Activated CD4-positive, alpha-beta T cell treated with anti-CD3 and anti-CD28 coated beads for 1 hour (primary cell): ENCODE results near the gene ZER1.

Experiments used
- DNase-seq: peaks from one replicate; pipeline ENCODE4 v3.0.0-alpha.2; 2020

Gene ZER1

GRCh38 chr9:128689293-128689774, 82.4 kb downstream of the ZER1 start:
- DNase-seq = no peak

- DNase-seq = peak; percentile 87
These were observed 83.0 kb downstream of the ZER1 start, which contains the start of gene SET for GRCh38 chr9:128688501-128689292. TSS of gene SET (plus strand) at chr9:128689222. CDS start at chr9:128689583, 361 bp downstream.

GRCh38 chr9:128687453-128687852, 84.3 kb downstream of the ZER1 start:
- DNase-seq = no peak

GRCh38 chr9:128685636-128686489, 85.9 kb downstream of the ZER1 start:
- DNase-seq = no peak

GRCh38 chr9:128684325-128685199, 87.2 kb downstream of the ZER1 start:
- peak; percentile 57 for DNase-seq

GRCh38 chr9:128684065-128684324, 87.7 kb downstream of the ZER1 start:
- DNase-seq = no peak

- no peak for DNase-seq
These were observed 88.2 kb downstream of the ZER1 start for GRCh38 chr9:128683340-128684064.
